ENCODE measurements around the gene SYNDIG1. TPM values are rescaled to one million over a fixed set of nuclear protein-coding genes. Genes with fewer than 3 reads are reported as not detected.

SYNDIG1 gene
- total RNA-seq, 4 donors from 2014 or later = 8.3 to 12.4 (median 10.2) TPM

GRCh38 chr20:24423390-24424313, 45.8 kb upstream of the SYNDIG1 start:
- Histone ChIP-seq H3K4me1 (no peaks in the 10 kb centered on the region), H3K27me3 (no peaks in the 10 kb centered on the region), H3K9me3 (no peaks in the 10 kb centered on the region), H3K4me3 (replicated peaks in 1 of 3) (no peak overlapping the region), H3K27ac (no peak overlapping the region), H3K36me3 (no peaks in the 10 kb centered on the region)
- 63 to 67% methylated on average over 11 of the region's 11 CpGs for WGBS, 2 donors
- no peak for TF ChIP-seq CTCF (IDR thresholded peaks at IDR 0.05)
- no peak for TF ChIP-seq POLR2A (IDR thresholded peaks at IDR 0.05)
- intact Hi-C loops (cut with DNase I) = no loop called here
- DNase-seq = no peak

- Histone ChIP-seq H3K36me3 (no peaks in the 10 kb centered on the region), H3K9me3 (no peaks in the 10 kb centered on the region), H3K4me3 (replicated peaks in 1 of 3) (no peak overlapping the region), H3K4me1 (no peaks in the 10 kb centered on the region), H3K27ac (no peak overlapping the region), H3K27me3 (no peaks in the 10 kb centered on the region)
- DNase-seq = no peak
- TF ChIP-seq POLR2A (IDR thresholded peaks at IDR 0.05) (no peak), CTCF (IDR thresholded peaks at IDR 0.05) (no peak)
- WGBS, 2 donors = 83 to 85% methylated on average over 4 of the region's 4 CpGs
- intact Hi-C loops (cut with DNase I) = no loop called here
Observed at GRCh38 chr20:24425523-24426135, 43.8 kb upstream of the SYNDIG1 start.

GRCh38 chr20:24431279-24432045, 38.0 kb upstream of the SYNDIG1 start:
- intact Hi-C loops (cut with DNase I) = no loop called here
- no peaks in the 10 kb centered on the region for H3K36me3 ChIP-seq
- H3K27ac ChIP-seq = no peak overlapping the region
- H3K9me3 ChIP-seq = no peaks in the 10 kb centered on the region
- H3K27me3 ChIP-seq = no peaks in the 10 kb centered on the region
- no peak for DNase-seq
- TF ChIP-seq POLR2A (IDR thresholded peaks at IDR 0.05) (no peak), CTCF (IDR thresholded peaks at IDR 0.05) (no peak)
- no peaks in the 10 kb centered on the region for H3K4me1 ChIP-seq
- 67 to 83% methylated on average over 6 of the region's 6 CpGs for WGBS, 2 donors
- H3K4me3 ChIP-seq (replicated peaks in 1 of 3) = no peak overlapping the region

- intact Hi-C loops (cut with DNase I) = no loop called here
- Histone ChIP-seq H3K27me3 (no peaks in the 10 kb centered on the region), H3K4me1 (no peaks in the 10 kb centered on the region), H3K27ac (no peak overlapping the region), H3K36me3 (no peaks in the 10 kb centered on the region), H3K9me3 (no peaks in the 10 kb centered on the region), H3K4me3 (replicated peaks in 1 of 3) (no peak overlapping the region)
- 68 to 71% methylated on average over 2 of the region's 2 CpGs for WGBS, 2 donors
- TF ChIP-seq CTCF (IDR thresholded peaks at IDR 0.05) (no peak), POLR2A (IDR thresholded peaks at IDR 0.05) (no peak)
- no peak for DNase-seq
Observed at GRCh38 chr20:24432046-24432442, 37.4 kb upstream of the SYNDIG1 start.
